Measurements from ENCODE around the gene IL15RA.
"Not testable (repeated sequence)": the region's sequence is repeated elsewhere in the genome, so short reads cannot be mapped to it uniquely, and the experiment has no call there.

The IL15RA gene

GRCh38 chr10:6005856-6006395, 28.6 kb upstream of the IL15RA start:
- no peak for DNase-seq

- not testable (repeated sequence) for DNase-seq
These were observed 27.9 kb upstream of the IL15RA start for GRCh38 chr10:6005161-6005804.

- DNase-seq: no peak
These were observed 25.6 kb upstream of the IL15RA start for GRCh38 chr10:6002809-6003510.

- DNase-seq: no peak
These were observed 22.3 kb upstream of the IL15RA start for GRCh38 chr10:5999440-6000165.

GRCh38 chr10:5996696-5997095, 19.4 kb upstream of the IL15RA start:
- no peak for DNase-seq

- DNase-seq: no peak
These were observed 15.1 kb upstream of the IL15RA start for GRCh38 chr10:5992398-5992797.

GRCh38 chr10:5991708-5992107, 14.4 kb upstream of the IL15RA start:
- no peak for DNase-seq

- DNase-seq: no peak
These were observed 12.4 kb upstream of the IL15RA start for GRCh38 chr10:5989756-5990155.

GRCh38 chr10:5988336-5988920, 11.1 kb upstream of the IL15RA start:
- DNase-seq: no peak

GRCh38 chr10:5987747-5988146, 10.4 kb upstream of the IL15RA start:
- DNase-seq: no peak

GRCh38 chr10:5985029-5985428, 7.7 kb upstream of the IL15RA start:
- no peak for DNase-seq

GRCh38 chr10:5983774-5984173, 6.4 kb upstream of the IL15RA start:
- no peak for DNase-seq

GRCh38 chr10:5981529-5981928, 4.2 kb upstream of the IL15RA start:
- DNase-seq: no peak

GRCh38 chr10:5978230-5978489, 817 bp upstream of the IL15RA start:
- no peak for DNase-seq

GRCh38 chr10:5976512-5977470, 552 bp downstream of the IL15RA start:
- peak; percentile 70 for DNase-seq

GRCh38 chr10:5975641-5976473, 1.5 kb downstream of the IL15RA start:
- DNase-seq: peak; percentile 74

GRCh38 chr10:5973069-5973468, 4.3 kb downstream of the IL15RA start:
- DNase-seq: peak; percentile 14

- DNase-seq: peak; percentile 14
These were observed 5.5 kb downstream of the IL15RA start for GRCh38 chr10:5971886-5972285.

- DNase-seq: peak; percentile 49
These were observed 6.0 kb downstream of the IL15RA start for GRCh38 chr10:5971315-5971832.

- no peak for DNase-seq
These were observed 6.8 kb downstream of the IL15RA start for GRCh38 chr10:5970527-5970926.

- DNase-seq: no peak
These were observed 7.3 kb downstream of the IL15RA start for GRCh38 chr10:5970066-5970465.

Measured in stimulated activated CD8-positive, alpha-beta memory T cell treated with anti-CD3 and anti-CD28 coated beads, Interleukin-4, amount 100 ng/mL, for 48 hours (primary cell).